Small intestine (tissue), 7 donors: ENCODE data around the gene MAP4K4. TPM values are rescaled to one million over a fixed set of nuclear protein-coding genes. Genes with fewer than 3 reads are reported as not detected.
A peak's percentile ranks its signal among the peaks of the same experiment; 100 is the strongest.

Source experiments
- DNase-seq, 2 donors: peaks; one replicate each; pipeline versions ENCODE4 v3.0.0 to v3.0.0-alpha.2; 2013
- FAIRE-seq: peaks from 2 replicates; lab custom pipeline; 2012; peaks lifted over from hg19 to GRCh38; lab: Jason Lieb, UNC
- H3K27ac ChIP-seq, 3 donors: one replicate each; pipeline ENCODE4 v1.5.1; 2013; ENCODE audit warnings: low read length in 2 of 3, mild to moderate bottlenecking in 2 of 3, control low read depth in 1 of 3, inconsistent platforms in 1 of 3, low read depth in 1 of 3, moderate library complexity in 1 of 3
- H3K27me3 ChIP-seq, 3 donors: one replicate each; pipeline ENCODE4 v1.6.1; 2013; ENCODE audit warnings: low read length in 3 of 3, inconsistent platforms in 1 of 3; ENCODE audit not compliant: control insufficient read depth in 3 of 3, insufficient read depth in 3 of 3
- H3K36me3 ChIP-seq, 3 donors: one replicate each; pipeline ENCODE4 v1.6.1; 2013; ENCODE audit warnings: low read length in 3 of 3, inconsistent platforms in 1 of 3, low read depth in 1 of 3, mild to moderate bottlenecking in 1 of 3, moderate library complexity in 1 of 3; ENCODE audit not compliant: control insufficient read depth in 3 of 3, insufficient read depth in 2 of 3
- H3K4me1 ChIP-seq, 3 donors: one replicate each; pipeline ENCODE4 v1.6.1; 2013; ENCODE audit warnings: low read length in 2 of 3, inconsistent platforms in 1 of 3, low read depth in 1 of 3, mild to moderate bottlenecking in 1 of 3, moderate library complexity in 1 of 3; ENCODE audit not compliant: control insufficient read depth in 3 of 3, insufficient read depth in 2 of 3
- H3K4me3 ChIP-seq, 3 donors: one replicate each; pipeline ENCODE4 v1.5.1; 2013; ENCODE audit warnings: low read length in 3 of 3, control low read depth in 1 of 3, inconsistent platforms in 1 of 3, low read depth in 1 of 3, mild to moderate bottlenecking in 1 of 3, moderate library complexity in 1 of 3
- H3K9me3 ChIP-seq, 2 donors: one replicate each; pipeline ENCODE4 v1.6.1; 2013; ENCODE audit warnings: low read depth in 1 of 2, low read length in 1 of 2; ENCODE audit not compliant: control insufficient read depth in 2 of 2, insufficient read depth in 1 of 2
- WGBS, 3 donors: extraction: QIAGEN DNeasy Blood & Tissue Kit; methylation state at CpG; one replicate each; pipeline ENCODE4 v1.1.7; 2013; 5-methylcytosine and 5-hydroxymethylcytosine counted together
- polyA plus RNA-seq, 4 donors: library from polyadenylated mRNA; stranded (reverse) in 3 of 4; unstranded in 1 of 4; fragments of 200-250 nt in 3 of 4; fragments of 120-200 nt in 1 of 4; gene quantifications; one replicate each; pipeline versions ENCODE4 v1.2.1 to v1.2.3, GENCODE V29; 2013
- donor health status: healthy with polysubstance abuse.
- donor health status: control.
- donor health status: control.
- donor health status: Bipolar disorder and iron deficiency.
- donor health status: healthy.

The MAP4K4 gene
- polyA plus RNA-seq, 4 donors, result 8.5 to 26.5 (median 13.8) TPM

DNA sequence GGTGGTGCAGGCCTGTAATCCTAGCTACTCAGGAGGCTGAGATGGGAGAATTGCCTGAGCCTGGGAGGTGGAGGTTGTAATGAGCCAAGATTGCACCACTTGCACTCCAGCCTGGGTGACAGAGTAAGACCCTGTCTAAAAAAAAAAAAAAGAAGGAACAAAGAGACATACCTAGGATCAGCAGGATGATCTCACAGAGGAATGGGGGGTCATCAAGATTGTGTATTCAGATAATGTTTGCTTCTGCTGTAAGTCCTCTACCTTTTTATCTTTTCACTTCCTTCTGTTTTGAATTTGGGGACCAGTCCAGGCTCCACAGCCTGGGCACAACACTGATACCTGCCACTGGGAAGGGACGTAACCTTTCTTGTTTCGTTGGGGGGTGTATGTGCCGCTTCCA is 53.2 kb downstream of the MAP4K4 start:
- H3K27ac ChIP-seq, result no peak overlapping the region
- peaks cover 0 to 15% (median 8%) of the 10 kb centered on the region in 3 donors for H3K4me1 ChIP-seq
- FAIRE-seq, result no peak
- H3K36me3 ChIP-seq, result peaks cover 0 to 3% (median 0%) of the 10 kb centered on the region in 3 donors
- WGBS, 3 donors, result 91 to 96% (median 92%) methylated on average over 3 of the region's 3 CpGs
- H3K9me3 ChIP-seq, result no peaks in the 10 kb centered on the region
- H3K27me3 ChIP-seq, result no peaks in the 10 kb centered on the region
- no peak for DNase-seq
- H3K4me3 ChIP-seq, result no peak overlapping the region

GRCh38 chr2:101751276-101751815 is 53.8 kb downstream of the MAP4K4 start:
- 79 to 94% (median 85%) methylated on average over 2 of the region's 2 CpGs for WGBS, 3 donors
- FAIRE-seq (no peak), DNase-seq (no peak)
- H3K27ac ChIP-seq, result no peak overlapping the region
- peaks cover 0 to 3% (median 0%) of the 10 kb centered on the region in 3 donors for H3K36me3 ChIP-seq
- no peaks in the 10 kb centered on the region for H3K27me3 ChIP-seq
- H3K4me3 ChIP-seq, result no peak overlapping the region
- H3K4me1 ChIP-seq, result peaks cover 0 to 14% (median 8%) of the 10 kb centered on the region in 3 donors
- H3K9me3 ChIP-seq, result no peaks in the 10 kb centered on the region

- Histone ChIP-seq H3K9me3 (no peaks in the 10 kb centered on the region), H3K4me3 (no peak overlapping the region), H3K4me1 (peaks cover 0 to 14% (median 8%) of the 10 kb centered on the region in 3 donors), H3K36me3 (peaks cover 0 to 3% (median 0%) of the 10 kb centered on the region in 3 donors), H3K27ac (no peak overlapping the region), H3K27me3 (no peaks in the 10 kb centered on the region)
- whole genome bisulfite sequencing, 3 donors, result 40 to 45% (median 43%) methylated on average over 3 of the region's 3 CpGs
- no peak for DNase-seq
- FAIRE-seq, result no peak
Observed at GRCh38 chr2:101751875-101752619, 54.5 kb downstream of the MAP4K4 start.

- FAIRE-seq (no peak), DNase-seq (no peak)
- WGBS, 3 donors, result 38 to 54% (median 45%) methylated on average over 5 of the region's 5 CpGs
- peaks cover 0 to 10% (median 3%) of the 10 kb centered on the region in 3 donors for H3K4me1 ChIP-seq
- H3K27ac ChIP-seq, result no peak overlapping the region
- H3K4me3 ChIP-seq, result no peak overlapping the region
- peaks cover 0 to 3% (median 0%) of the 10 kb centered on the region in 3 donors for H3K36me3 ChIP-seq
- no peaks in the 10 kb centered on the region for H3K9me3 ChIP-seq
- no peaks in the 10 kb centered on the region for H3K27me3 ChIP-seq
Observed at GRCh38 chr2:101752716-101753616, 55.5 kb downstream of the MAP4K4 start.

- no peak for FAIRE-seq
- no peak for DNase-seq
- Histone ChIP-seq H3K4me3 (no peak overlapping the region), H3K36me3 (peaks cover 0 to 3% (median 0%) of the 10 kb centered on the region in 3 donors), H3K27ac (peak overlapping the region in 1 of 3 donors; percentile 20), H3K4me1 (peaks cover 0 to 8% (median 3%) of the 10 kb centered on the region in 3 donors), H3K9me3 (no peaks in the 10 kb centered on the region), H3K27me3 (no peaks in the 10 kb centered on the region)
- 75 to 85% (median 82%) methylated on average over 5 of the region's 5 CpGs for WGBS, 3 donors
Observed at GRCh38 chr2:101753720-101754490, 56.4 kb downstream of the MAP4K4 start.

DNA sequence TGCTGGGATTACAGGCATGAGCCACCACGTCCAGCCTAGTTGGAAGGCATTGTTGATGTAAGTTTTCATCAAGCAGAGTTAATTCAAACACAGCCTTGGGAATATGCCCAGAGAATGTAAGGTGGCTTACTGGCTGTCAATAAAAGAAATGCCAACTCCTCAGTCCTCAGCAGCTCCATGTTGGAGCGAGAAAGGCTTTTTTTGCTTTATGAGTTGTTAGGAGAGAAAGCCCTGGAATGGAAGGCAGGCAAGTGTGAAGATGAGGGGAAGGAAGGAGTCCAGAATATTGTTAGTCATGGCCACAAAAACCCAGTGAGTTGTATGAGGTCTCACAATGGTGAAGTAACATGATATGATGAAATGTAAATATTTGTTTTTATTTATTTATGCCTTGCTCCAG is 57.1 kb downstream of the MAP4K4 start:
- Histone ChIP-seq H3K36me3 (peaks cover 0 to 3% (median 0%) of the 10 kb centered on the region in 3 donors), H3K4me3 (no peak overlapping the region), H3K27ac (peak overlapping the region in 1 of 3 donors; percentile 29), H3K9me3 (no peaks in the 10 kb centered on the region), H3K4me1 (peaks cover 0 to 8% (median 3%) of the 10 kb centered on the region in 3 donors), H3K27me3 (no peaks in the 10 kb centered on the region)
- DNase-seq (no peak), FAIRE-seq (no peak)
- whole genome bisulfite sequencing, 3 donors, result 82 to 85% (median 83%) methylated on average over 2 of the region's 2 CpGs

DNA sequence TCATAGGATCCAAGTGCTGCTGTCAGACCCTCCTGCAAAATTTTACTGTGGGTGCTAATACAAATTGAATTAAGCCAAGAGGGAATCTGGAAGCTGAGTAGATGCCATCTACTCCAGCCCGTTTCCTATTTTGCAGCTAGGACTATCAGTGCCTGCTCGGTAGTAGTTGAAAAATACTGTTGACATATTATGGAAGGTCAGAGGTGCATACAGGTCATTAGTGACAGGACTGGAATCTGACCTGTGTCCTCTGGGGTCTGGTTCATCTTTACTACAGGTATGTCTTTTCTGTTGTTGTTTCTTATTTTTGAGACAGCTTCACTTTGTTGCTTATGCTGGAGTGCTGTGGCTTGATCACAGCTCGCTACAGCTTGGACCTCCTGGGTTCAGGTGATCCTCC is 58.8 kb downstream of the MAP4K4 start:
- Histone ChIP-seq H3K27me3 (no peaks in the 10 kb centered on the region), H3K4me1 (peaks cover 0 to 8% (median 3%) of the 10 kb centered on the region in 3 donors), H3K4me3 (no peak overlapping the region), H3K36me3 (peaks cover 0 to 3% (median 0%) of the 10 kb centered on the region in 3 donors), H3K27ac (no peak overlapping the region), H3K9me3 (no peaks in the 10 kb centered on the region)
- FAIRE-seq (no peak), DNase-seq (no peak)
- 82 to 91% (median 85%) methylated on average over 3 of the region's 3 CpGs for WGBS, 3 donors
